H1 (cell line): Measurements from ENCODE around the gene GLB1L3. TPM values are rescaled to one million over a fixed set of nuclear protein-coding genes. Genes with fewer than 3 reads are reported as not detected.
"Not testable (repeated sequence)": the region's sequence is repeated elsewhere in the genome, so short reads cannot be mapped to it uniquely, and the experiment has no call there.

Experiments
- CTCF ChIA-PET: fragments of 300-600 bp; sonication (Branson Sonifier 250); formaldehyde crosslinking; loops from one replicate; lab custom pipeline; 2021; ENCODE audit not compliant: partially characterized antibody; lab: Charles Lee
- POLR2A ChIA-PET: fragments of 300-600 bp; sonication (Branson Sonifier 250); formaldehyde crosslinking; loops from one replicate; lab custom pipeline; 2021; ENCODE audit warnings: inconsistent platforms; ENCODE audit not compliant: partially characterized antibody; lab: Charles Lee
- DNase-seq, 2 experiments: peaks; one replicate each; pipeline versions ENCODE4 v3.0.0 to v3.0.0-alpha.2; 2010 to 2022; ENCODE audit warnings: low spot score in 2 of 2, low read depth in 1 of 2, mixed read lengths in 1 of 2
- FAIRE-seq: peaks from 2 replicates; lab custom pipeline; 2011; peaks lifted over from hg19 to GRCh38; lab: Jason Lieb, UNC
- H2AFZ ChIP-seq: 2 replicates; pipeline ENCODE4 v1.8.1; 2012; ENCODE audit warnings: low read length, inconsistent platforms
- H2AK5ac ChIP-seq: 2 replicates; pipeline ENCODE4 v1.6.1; 2013; ENCODE audit warnings: low read depth, low read length
- H2BK120ac ChIP-seq: replicated peaks from 2 replicates; pipeline ENCODE3; 2013; ENCODE audit warnings: low read depth, low read length, inconsistent platforms
- H2BK12ac ChIP-seq: 2 replicates; pipeline ENCODE4 v1.6.1; 2013; ENCODE audit warnings: low read depth, low read length
- H2BK15ac ChIP-seq: 2 replicates; pipeline ENCODE4 v1.6.1; 2013; ENCODE audit warnings: low read length
- H2BK20ac ChIP-seq: 2 replicates; pipeline ENCODE4 v1.6.1; 2013; ENCODE audit warnings: low read length
- H2BK5ac ChIP-seq: 2 replicates; pipeline ENCODE4 v1.6.1; 2013; ENCODE audit warnings: low read depth, low read length
- H3K14ac ChIP-seq: 2 replicates; pipeline ENCODE4 v1.6.1; 2013; ENCODE audit warnings: inconsistent platforms; ENCODE audit not compliant: insufficient read length
- H3K18ac ChIP-seq: 2 replicates; pipeline ENCODE4 v1.6.1; 2013; ENCODE audit warnings: low read length; ENCODE audit errors: extremely low read depth
- H3K23ac ChIP-seq: 2 replicates; pipeline ENCODE4 v1.6.1; 2013; ENCODE audit warnings: inconsistent platforms; ENCODE audit not compliant: insufficient read length
- H3K23me2 ChIP-seq: 2 replicates; pipeline ENCODE4 v1.6.1; 2013; ENCODE audit warnings: low read depth, low read length
- H3K27ac ChIP-seq: 2 replicates; pipeline ENCODE4 v1.6.1; 2011; ENCODE audit warnings: low read depth, low read length, inconsistent platforms
- H3K27me3 ChIP-seq, 4 experiments: replicated peaks in 1 of 4; 1 replicate in 1 of 4; 2 replicates in 3 of 4; pipeline versions ENCODE4 v1.6.1 to v1.8.1; 2011 to 2013; ENCODE audit warnings: low read length in 3 of 4, mild to moderate bottlenecking in 3 of 4, inconsistent platforms in 2 of 4, mixed read lengths in 2 of 4, moderate library complexity in 1 of 4; ENCODE audit not compliant: control insufficient read depth in 3 of 4, insufficient read depth in 3 of 4; ENCODE audit errors: extremely low read depth in 1 of 4
- H3K36me3 ChIP-seq, 4 experiments: 2 replicates each; pipeline versions ENCODE4 v1.6.1 to v1.8.1; 2011 to 2013; ENCODE audit warnings: mild to moderate bottlenecking in 4 of 4, low read length in 3 of 4, moderate library complexity in 2 of 4, control low read depth in 1 of 4, inconsistent platforms in 1 of 4; ENCODE audit not compliant: insufficient read depth in 4 of 4, control insufficient read depth in 2 of 4
- H3K4ac ChIP-seq: replicated peaks from 2 replicates; pipeline ENCODE3; 2013; ENCODE audit warnings: low read length, low read depth, mixed read lengths, inconsistent platforms; ENCODE audit not compliant: insufficient read length
- H3K4me1 ChIP-seq, 4 experiments: replicated peaks in 1 of 4; 1 replicate in 1 of 4; 2 replicates in 3 of 4; pipeline versions ENCODE4 v1.6.1 to v1.8.1; 2011 to 2013; ENCODE audit warnings: low read length in 3 of 4, inconsistent platforms in 2 of 4, mixed read lengths in 1 of 4; ENCODE audit not compliant: insufficient read depth in 4 of 4, control insufficient read depth in 3 of 4
- H3K4me2 ChIP-seq, 2 experiments: 2 replicates each; pipeline versions ENCODE4 v1.6.1 to v1.8.1; 2011 to 2013; ENCODE audit warnings: low read depth in 2 of 2, low read length in 2 of 2, control low read depth in 1 of 2, inconsistent platforms in 1 of 2, mild to moderate bottlenecking in 1 of 2; ENCODE audit not compliant: insufficient read depth in 1 of 2
- H3K4me3 ChIP-seq, 4 experiments: fragments of 200-600, 300-600 bp in 1 of 4; sonication (generic), shearing (Covaris generic), sonication (Bioruptor Twin) in 1 of 4; 2 replicates each; pipeline versions ENCODE4 v1.5.1 to v1.8.1; 2011 to 2016; ENCODE audit warnings: low read length in 4 of 4, low read depth in 3 of 4, control low read depth in 2 of 4, inconsistent platforms in 2 of 4, mild to moderate bottlenecking in 2 of 4, mixed read lengths in 1 of 4, moderate library complexity in 1 of 4; ENCODE audit not compliant: insufficient read depth in 2 of 4; ENCODE audit errors: extremely low read depth in 1 of 4
- H3K56ac ChIP-seq: replicated peaks from 2 replicates; pipeline ENCODE3; 2013; ENCODE audit warnings: low read depth, mild to moderate bottlenecking, mixed read lengths, low read length, inconsistent platforms; ENCODE audit not compliant: insufficient read length
- H3K79me1 ChIP-seq: 2 replicates; pipeline ENCODE4 v1.6.1; 2013; ENCODE audit warnings: low read depth, low read length, control low read depth
- H3K79me2 ChIP-seq, 2 experiments: 2 replicates each; pipeline versions ENCODE4 v1.6.1 to v1.8.1; 2012 to 2013; ENCODE audit warnings: low read length in 2 of 2, mild to moderate bottlenecking in 2 of 2, inconsistent platforms in 1 of 2; ENCODE audit not compliant: insufficient read depth in 2 of 2, control insufficient read depth in 1 of 2
- H3K9ac ChIP-seq, 4 experiments: replicated peaks in 1 of 4; 1 replicate in 1 of 4; 2 replicates in 3 of 4; pipeline versions ENCODE4 v1.6.1 to v1.8.1; 2011 to 2013; ENCODE audit warnings: low read depth in 3 of 4, low read length in 3 of 4, control low read depth in 2 of 4, mild to moderate bottlenecking in 2 of 4, moderate library complexity in 2 of 4, inconsistent platforms in 1 of 4; ENCODE audit errors: extremely low read depth in 1 of 4
- H3K9me3 ChIP-seq, 2 experiments: 2 replicates each; pipeline versions ENCODE4 v1.6.1 to v1.8.1; 2012 to 2013; ENCODE audit warnings: mild to moderate bottlenecking in 2 of 2, moderate library complexity in 2 of 2, control low read depth in 1 of 2, inconsistent platforms in 1 of 2, low read depth in 1 of 2, low read length in 1 of 2, mixed read lengths in 1 of 2; ENCODE audit not compliant: insufficient read depth in 2 of 2
- H4K20me1 ChIP-seq, 2 experiments: replicated peaks in 1 of 2; 2 replicates each; pipeline versions ENCODE3 to v1.8.1; 2011 to 2013; ENCODE audit warnings: inconsistent platforms in 2 of 2, low read length in 2 of 2, mild to moderate bottlenecking in 1 of 2; ENCODE audit not compliant: insufficient read depth in 2 of 2, control insufficient read depth in 1 of 2
- H4K5ac ChIP-seq: 2 replicates; pipeline ENCODE4 v1.6.1; 2013; ENCODE audit warnings: low read length, low read depth, mixed read lengths, inconsistent platforms; ENCODE audit not compliant: insufficient read length
- H4K8ac ChIP-seq: 2 replicates; pipeline ENCODE4 v1.8.0; 2013; ENCODE audit warnings: mild to moderate bottlenecking, moderate library complexity, low read length, inconsistent platforms; ENCODE audit not compliant: insufficient read depth; ENCODE audit errors: extremely low read depth
- H4K91ac ChIP-seq: replicated peaks from 2 replicates; pipeline ENCODE3; 2013; ENCODE audit warnings: low read length, mixed read lengths, inconsistent platforms; ENCODE audit not compliant: insufficient read length
- WGBS, 2 experiments: shearing (Covaris generic) in 1 of 2; methylation state at CpG; one replicate each; pipeline versions ENCODE4 v1.1.6 to v1.1.7; 2013 to 2015; ENCODE audit warnings: low lambda C conversion rate in 2 of 2, mixed read lengths in 2 of 2, inconsistent platforms in 1 of 2, low coverage in 1 of 2, missing lambda C conversion rate in 1 of 2; ENCODE audit not compliant: insufficient replicate concordance in 2 of 2, insufficient coverage in 1 of 2, insufficient read length in 1 of 2; ENCODE audit errors: extremely low coverage in 1 of 2, missing lambda C conversion rate in 1 of 2; 5-methylcytosine and 5-hydroxymethylcytosine counted together
- polyA plus RNA-seq, 7 experiments: library from polyadenylated mRNA; depleted of rRNA in 3 of 7; stranded (reverse) in 5 of 7; unstranded in 2 of 7; fragments of >200 nt in 5 of 7; fragments of 200-250 nt in 2 of 7; gene quantifications; 1 replicate in 5 of 7; 2 replicates in 1 of 7; 4 replicates in 1 of 7; pipeline versions ENCODE4 v1.2.1 to v1.2.3, GENCODE V29; 2011 to 2013; ENCODE audit warnings: missing spikeins in 2 of 7, mixed read lengths in 2 of 7
- total RNA-seq: library from RNA; stranded (reverse); fragmentation: NEBNext Ultra II Directional; extraction: Animal tissue kit (Norgen Biotek cat#: 25700); gene quantifications from 2 replicates; pipeline ENCODE4 v1.2.1, GENCODE V29; 2021

Gene GLB1L3
- total and polyA plus RNA-seq, 2 of the 8 experiments (the other 6 are each of a cell fraction or from before 2014, with no cell fraction given) = 14.9 to 33.2 TPM

DNA sequence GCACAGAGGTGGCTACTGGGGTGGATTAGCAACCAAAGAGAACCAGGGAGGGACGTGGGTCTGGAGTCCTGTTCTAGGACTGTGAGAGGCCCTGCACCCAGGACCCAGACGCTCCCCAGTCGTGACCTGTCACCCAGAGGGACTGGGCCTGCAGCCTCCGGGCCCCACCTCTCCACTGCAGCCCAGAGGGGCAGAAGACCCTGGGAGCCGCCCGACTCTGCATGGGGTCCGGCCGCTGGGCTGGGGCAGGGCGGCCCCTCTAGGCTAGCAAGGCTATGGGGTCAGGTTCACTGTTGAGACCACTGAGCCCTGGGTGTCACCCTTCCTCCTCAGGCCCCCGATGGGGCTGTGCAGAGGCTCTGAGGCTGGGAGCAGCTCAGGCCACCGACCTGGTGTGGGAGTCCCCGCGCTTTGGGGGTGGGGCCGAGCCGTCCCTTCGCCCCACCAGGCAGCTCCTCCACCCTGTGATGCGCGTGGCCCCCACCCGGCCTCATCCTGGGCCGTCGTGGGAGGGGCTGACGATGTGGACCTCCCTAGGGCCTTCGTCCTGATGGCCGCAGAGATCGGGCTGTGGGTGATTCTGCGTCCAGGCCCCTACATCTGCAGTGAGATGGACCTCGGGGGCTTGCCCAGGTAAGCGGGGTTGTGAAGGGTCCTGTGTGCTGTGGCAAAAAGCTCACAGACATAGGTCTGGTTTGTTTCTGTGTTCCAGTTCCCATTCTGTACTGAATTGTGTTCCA lies 68.5 kb downstream of the GLB1L3 start:
- H4K8ac ChIP-seq, H2BK120ac ChIP-seq, H3K4me3 ChIP-seq, H3K36me3 ChIP-seq, H3K4me1 ChIP-seq, H3K79me1 ChIP-seq, H3K9ac ChIP-seq, H2AFZ ChIP-seq, POLR2A ChIA-PET, H3K23ac ChIP-seq, H3K14ac ChIP-seq, H3K27me3 ChIP-seq, H2BK12ac ChIP-seq, FAIRE-seq, H3K79me2 ChIP-seq, H4K5ac ChIP-seq, H3K56ac ChIP-seq, H3K4me2 ChIP-seq, H2BK5ac ChIP-seq, H2BK15ac ChIP-seq, H3K4ac ChIP-seq, H3K27ac ChIP-seq, H3K18ac ChIP-seq, H4K91ac ChIP-seq, H2AK5ac ChIP-seq, H4K20me1 ChIP-seq, H3K9me3 ChIP-seq, H2BK20ac ChIP-seq, H3K23me2 ChIP-seq: not testable (repeated sequence)
- WGBS, 2 experiments = 87% methylated on average over 24 of the region's 28 CpGs; no CpG with 5 or more reads in 1 of the 2 experiments
- DNase-seq = peak in 1 of 2 experiments; percentile 36
- CTCF ChIA-PET = interaction anchor here (1.0 to 2.7 kb wide), 4 partner anchors 12 to 83 kb away, joined by 4 to 8 read pairs (median 4); no protein-coding TSS in a partner anchor
